ENCODE measurements around the gene MED12L. TPM values are rescaled to one million over a fixed set of nuclear protein-coding genes. Genes with fewer than 3 reads are reported as not detected.

Gene MED12L
- polyA plus RNA-seq, 12 donors, result 5.6 to 13.4 (median 8.3) TPM; not detected in 1

DNA sequence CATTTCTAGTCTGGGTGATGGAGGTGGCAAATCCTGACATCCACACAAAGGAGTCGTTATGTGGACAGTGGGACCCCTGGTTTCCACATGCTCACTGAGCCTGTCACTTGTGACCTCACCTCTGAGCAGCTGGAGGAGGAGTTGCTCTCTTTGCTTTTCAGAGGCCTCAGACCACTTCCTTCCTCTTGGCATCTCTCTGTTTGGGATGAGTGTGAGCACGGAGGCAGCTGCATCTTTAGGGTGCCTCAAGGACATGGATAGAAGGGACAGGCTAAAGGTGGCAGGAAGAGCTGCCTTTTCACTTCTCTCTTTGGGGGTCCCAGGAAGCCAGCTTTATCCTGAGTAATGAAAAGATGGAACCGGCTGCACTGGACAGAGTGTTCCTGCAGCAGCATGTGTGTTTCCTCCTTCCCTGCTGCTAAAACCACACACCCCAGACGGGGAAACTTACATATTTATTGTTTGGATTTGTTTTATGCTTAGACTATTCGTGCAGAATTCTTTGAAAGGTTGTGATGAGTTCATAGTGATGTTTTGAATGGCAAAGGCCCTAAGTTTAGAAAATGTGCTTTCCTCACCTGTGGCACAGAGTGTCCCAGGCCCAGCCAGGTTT lies 85.8 kb downstream of the MED12L start:
- no peak for DNase-seq

DNA sequence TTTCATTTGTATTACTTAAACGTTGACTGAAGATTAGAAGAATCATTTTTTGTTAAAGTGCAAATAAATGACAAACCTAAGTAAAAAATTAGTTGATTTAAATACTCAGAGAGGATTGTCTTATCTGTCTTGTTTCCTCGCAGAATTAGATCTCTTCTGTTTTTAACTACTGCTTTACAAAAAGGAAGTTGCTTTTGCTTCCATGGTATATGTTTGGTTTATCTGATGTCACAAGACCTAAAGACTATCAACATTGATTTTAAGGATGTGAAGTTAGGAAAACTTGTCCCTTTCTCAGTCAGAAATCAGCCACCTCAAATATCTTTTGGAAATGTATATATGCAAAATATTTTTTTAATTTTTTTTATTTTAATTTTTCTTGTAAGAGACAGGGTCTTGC lies 88.9 kb downstream of the MED12L start:
- DNase-seq, result no peak

DNA sequence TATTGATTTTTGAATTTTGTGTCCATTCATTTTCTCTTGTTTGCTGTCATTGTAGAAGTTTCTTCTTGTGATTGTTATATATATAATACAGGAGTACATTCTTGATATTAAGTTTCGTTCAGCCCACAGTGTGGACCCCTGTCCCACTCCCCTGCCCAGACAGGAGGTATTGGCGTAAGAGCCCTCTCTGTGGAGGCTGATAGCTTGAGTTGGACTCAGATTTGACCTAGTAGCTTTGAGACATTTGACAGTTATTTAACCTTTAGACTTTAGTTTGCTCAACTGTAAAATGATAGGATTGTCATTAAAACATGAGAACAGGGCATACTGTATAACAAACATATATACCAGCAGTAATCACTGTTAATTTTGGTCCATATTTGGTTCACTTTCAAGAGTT lies 90.5 kb downstream of the MED12L start:
- no peak for DNase-seq

DNA sequence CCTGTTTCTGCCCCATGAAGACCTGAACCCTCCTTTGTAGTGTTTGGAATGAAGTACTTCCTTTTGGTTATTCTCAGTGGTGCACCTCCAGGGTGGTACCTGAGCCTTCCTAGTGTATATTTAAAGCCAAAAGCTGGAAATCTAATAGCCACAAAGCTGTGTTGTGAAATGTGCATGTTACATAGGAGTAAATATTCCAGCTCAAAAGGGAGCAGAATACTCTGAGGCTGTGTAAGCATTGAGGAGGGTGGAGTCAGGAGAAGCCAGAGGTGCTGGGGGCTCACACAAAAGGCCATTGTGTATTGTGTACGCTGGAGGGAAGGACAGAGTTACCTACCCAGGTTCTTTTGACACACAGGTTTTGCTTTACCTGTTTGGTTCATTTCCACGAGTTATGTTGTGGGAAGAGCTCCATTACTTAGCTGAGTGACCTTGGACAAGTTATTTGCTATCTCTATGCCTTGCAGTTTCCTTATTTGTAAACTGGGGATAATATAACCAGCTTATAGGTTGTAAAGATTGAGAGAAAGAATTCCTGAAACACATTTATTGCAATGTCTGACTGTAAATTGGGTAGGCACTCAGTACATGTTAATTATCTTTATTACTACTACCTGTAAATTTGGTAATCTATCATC lies 92.9 kb downstream of the MED12L start:
- no peak for DNase-seq

DNA sequence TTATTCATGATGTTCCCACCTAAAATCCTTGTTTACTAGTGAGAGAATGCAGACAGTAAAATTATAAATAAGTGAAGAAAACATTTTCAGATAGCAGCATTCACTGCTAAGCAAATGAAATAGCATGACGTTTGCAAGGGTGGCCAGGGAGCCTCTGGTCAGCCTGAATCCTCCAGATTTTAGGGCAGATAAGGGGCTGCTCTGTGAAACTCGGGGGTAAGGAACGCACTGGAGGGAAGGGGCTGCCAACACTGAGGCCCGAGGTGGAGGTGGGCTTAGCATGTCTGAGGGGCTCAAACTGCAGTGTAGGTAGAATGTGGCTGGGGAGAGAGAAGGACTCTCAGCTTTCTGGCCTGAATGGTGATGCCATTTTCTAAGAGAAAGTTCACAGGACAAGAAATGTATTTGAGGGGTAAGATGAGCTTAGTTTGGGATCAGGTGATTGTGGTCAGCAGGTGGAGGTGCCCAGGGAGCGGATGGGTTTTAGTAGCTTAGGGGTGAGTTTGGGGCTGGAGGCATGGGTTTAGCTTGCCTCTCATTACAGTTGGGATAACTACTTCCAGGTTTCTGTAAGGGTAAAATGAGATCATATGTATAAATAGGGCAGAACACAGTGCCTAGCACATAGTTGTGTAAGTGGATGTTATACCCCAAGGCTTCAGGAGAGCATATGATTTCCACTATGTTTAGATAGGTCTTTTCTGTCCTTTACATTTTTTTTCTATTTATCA lies 97.0 kb downstream of the MED12L start:
- DNase-seq, result no peak

DNA sequence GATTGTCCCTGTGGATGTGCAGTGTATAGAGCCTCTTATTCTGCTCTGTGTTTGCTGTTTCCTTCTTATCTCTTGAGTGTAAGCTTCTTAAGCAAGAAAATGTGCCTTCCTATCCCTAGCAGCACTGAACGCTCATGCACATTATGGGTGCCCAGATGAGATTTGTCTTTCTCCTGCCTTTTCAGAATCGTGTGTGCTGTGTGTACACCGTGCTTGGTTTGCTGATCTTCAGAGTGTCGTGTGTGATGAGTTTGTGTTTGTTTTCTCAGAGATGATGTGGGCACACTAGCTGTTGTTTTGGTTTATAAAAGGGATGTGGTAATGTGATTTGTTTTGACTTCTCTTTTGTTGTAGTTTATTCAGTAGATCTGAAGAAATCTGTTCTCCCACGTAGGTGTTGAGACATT lies 97.8 kb downstream of the MED12L start:
- no peak for DNase-seq

DNA sequence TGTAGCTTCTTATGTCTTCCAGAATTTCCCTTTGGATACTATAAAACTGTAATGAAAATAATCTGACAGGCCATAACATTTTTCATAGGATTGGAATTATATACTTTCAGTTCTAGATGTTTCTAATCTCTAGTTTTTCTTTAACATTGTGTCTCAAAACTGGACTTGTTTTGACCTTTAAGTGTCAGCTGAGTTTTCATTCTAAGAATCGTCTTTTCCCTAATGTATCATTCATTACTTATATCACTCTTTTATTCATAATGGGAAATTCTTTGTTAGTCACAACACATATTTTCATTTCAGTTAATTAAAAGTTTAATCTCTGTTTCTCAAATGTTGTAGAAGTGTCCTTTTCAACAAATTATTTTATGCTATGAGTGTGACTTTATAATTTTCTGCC lies 105.6 kb downstream of the MED12L start:
- no peak for DNase-seq

DNA sequence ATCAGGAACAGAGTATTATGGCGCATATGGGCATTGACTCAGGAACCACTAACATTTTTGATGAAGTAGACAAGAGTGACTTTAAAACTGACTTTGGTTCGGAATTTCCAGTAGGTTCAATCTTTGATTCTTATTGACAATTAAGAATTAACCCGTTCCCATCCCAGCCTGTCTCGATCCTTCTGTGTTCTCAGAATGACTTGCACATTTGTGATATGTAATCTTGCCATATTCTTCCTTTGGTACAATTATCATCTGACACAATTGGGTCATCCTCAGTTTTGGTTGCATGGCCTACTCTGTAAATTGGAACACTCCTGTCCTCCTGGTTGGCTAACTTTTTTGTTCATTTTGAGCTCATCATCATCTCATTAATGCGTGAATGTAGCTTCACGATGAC lies 107.1 kb downstream of the MED12L start:
- DNase-seq, result no peak

DNA sequence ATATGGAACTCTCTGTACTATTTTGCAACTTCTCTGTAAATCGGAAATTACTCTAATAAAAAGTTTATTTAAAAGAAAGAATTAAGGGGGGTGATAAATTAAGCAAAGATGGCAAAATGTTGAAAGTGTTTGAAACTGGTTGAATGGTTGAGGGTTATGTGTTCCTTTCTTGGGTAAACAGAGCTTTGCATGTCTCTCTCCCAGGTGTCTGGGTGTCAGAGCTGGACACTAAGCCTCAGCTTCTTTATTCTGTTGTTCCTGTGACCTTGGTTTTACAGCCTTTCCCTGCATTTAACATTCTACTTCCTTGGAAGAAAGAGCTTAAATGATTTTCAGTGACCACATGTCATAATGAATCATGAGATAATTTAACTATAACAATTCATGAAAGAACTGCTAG lies 110.4 kb downstream of the MED12L start:
- DNase-seq, result no peak

DNA sequence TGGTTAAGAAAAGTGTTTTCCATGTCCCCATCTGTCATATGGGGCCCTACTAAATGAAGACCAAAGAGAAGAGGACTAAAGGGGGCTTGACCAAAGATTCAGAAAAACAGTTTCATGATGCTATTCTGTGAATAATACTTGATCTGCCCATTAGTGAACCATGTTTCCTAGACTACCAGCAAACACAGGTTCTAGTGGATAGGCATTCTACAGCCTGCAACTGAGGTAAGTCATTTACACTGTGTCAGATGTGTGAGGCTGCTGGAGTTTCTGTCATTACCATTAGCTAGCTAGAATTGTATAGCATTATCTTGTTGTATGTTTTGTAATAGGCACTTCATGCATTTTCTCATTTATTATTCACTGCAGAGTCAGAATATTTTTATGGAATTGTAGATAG lies 111.0 kb downstream of the MED12L start:
- DNase-seq, result no peak

DNA sequence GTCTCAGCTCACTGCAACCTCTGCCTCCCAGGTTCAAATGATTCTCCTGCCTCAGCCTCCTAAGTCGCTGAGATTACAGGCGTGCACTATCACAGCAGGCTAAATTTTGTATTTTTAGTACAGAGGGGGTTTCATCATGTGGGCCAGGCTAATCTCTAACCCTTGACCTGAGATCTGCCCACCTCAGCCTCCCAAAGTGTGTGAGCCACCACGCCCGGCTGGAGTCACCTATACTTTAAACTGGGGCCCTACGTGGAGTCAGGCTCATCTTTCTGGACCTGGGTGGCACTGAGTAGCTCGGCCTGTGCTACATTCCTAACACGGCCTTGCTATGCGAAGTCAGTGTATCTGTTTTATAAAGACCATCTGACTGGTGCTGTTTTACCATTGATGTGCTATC lies 111.8 kb downstream of the MED12L start:
- no peak for DNase-seq

DNA sequence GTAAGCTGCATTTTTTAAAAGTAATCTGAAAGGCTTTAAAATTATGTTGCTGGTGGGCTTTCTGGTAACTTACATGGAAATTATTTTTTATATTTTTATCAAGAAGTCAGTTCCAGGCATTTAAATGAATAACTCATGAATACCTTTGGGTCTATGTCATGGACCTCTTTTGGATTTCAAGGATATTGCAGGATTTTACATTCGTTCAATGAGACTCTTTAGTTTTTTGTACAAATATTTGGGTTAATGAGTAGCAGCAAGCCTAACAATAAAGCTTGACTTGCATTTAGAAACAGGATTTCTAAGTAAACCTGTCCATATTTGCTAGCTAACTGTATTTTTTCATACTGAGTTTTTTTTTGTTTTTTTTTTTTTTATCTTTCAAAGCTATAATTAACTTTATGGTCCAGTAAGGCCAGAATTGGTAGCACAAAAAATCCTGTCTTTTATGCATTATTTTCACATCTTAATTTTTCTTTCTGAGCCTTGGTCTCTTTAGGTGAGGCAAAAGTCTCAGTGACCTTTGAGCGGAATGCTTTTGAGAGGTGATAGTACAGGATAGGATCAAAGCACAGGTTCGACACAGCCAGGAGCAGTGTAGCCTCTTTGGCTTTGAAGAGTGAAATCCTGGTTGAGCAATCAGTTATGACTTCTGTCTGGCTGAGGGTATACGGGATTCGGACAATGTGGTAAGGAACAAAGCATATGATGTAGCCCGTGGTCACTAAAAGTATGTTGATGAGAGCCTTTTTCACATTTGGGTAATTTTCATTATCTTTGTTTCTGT lies 112.7 kb downstream of the MED12L start:
- no peak for DNase-seq

DNA sequence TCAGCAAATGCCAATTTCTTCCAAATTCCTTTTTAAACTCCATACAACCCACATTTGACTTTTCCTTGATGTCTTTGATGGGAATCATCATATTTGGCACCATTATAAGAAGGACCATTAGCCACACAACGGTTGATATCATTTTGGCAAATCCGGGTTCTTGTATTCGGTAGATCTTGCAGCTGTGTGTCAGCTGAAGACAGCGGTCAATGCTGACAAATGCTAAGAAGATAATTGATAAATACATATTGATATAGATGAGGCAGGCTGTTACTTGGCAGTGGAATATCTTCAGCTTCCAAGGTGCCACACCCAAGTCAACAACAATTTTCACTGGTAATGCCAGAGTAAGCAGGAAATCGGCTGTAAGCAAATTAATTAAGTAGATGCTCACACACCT lies 113.4 kb downstream of the MED12L start:
- no peak for DNase-seq

DNA sequence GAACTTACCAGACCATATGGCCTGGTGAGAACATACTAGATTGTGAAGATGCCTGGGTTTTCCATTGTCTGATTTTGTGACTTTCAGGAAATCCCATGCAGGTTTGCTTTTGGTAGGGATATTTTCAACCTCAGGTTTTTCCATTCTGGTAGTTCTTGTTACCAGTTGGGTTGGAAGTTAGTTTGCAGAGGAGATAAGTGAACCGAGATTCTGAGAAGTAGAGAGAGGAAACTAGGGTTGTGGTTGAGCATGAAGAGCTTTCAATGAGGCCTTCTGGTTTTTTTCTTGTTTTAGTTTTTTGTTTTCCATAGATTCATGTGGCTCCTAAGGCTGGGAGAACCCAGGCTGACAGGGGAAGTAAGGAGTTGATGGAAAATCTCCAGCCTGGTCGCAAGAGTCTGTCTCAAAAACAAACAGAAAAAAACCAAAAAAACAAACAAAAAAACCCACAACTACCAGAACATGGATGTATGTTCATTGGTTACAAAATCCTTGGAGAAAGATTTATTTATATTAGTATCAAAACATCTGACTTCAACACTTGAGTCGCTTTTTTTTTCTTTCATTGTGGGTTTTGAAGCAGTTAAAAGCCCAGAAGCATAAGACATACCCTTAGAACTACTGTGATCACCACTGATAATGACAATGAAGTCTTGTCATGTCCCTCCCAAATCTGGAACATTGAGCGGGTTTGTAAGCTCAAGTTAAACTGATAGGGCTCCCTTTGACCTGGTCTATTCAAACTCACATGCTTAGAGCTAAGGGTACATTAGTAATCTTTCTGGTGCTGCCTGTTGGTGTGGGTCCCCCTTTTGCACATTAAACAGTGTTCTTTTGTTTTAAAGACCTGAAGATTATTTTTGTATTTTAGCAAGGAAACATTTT lies 114.3 kb downstream of the MED12L start:
- DNase-seq, result no peak

DNA sequence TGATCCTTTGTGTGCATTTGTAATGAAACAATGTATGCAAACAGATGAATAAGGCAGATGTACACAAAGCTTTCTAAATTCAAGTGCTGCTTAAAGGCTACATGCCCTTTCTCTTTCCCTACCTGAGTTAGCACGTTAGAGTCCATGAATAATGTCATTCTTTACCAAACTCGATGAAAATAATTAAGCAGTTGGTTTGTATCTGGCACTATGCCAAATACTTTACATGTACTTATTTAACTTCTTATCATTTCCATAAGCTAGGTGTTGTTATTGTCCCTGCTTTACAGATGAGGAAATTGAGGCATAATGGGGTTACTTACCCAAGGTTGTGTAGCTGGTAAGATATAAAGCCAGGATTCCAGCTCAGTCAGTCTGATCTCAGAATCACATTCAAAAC lies 115.1 kb downstream of the MED12L start:
- no peak for DNase-seq

DNA sequence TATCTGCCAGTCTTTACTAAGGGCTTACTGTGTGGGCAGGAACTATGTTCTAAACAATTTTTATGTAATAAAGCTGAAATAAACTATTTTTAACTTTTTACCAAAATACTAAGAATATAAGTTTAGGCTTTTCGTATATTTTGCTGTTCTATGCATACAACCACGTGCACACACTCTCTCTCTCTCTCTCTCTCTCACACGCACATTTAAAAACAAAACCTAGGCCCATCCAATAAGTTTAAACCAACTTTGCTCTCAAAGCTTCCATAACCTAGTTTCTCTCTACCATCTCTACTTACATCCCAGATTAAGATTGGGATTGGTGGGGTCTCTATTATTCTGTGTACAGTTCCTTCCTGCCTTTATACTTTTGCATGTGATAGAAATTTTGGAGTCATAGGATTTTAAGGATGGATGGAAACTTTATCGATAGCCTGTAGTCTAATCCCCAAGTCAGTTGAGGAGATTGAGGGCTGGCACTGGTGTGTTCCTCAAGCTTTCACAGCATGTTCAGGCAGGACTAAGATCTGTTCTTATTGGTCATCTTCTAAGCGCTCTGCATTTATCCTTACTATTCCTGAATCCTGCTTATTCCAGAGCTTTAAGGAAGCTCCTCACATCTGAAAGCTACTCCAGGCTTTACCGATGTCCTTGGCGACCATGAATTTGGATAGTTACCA lies 115.7 kb downstream of the MED12L start:
- no peak for DNase-seq

DNA sequence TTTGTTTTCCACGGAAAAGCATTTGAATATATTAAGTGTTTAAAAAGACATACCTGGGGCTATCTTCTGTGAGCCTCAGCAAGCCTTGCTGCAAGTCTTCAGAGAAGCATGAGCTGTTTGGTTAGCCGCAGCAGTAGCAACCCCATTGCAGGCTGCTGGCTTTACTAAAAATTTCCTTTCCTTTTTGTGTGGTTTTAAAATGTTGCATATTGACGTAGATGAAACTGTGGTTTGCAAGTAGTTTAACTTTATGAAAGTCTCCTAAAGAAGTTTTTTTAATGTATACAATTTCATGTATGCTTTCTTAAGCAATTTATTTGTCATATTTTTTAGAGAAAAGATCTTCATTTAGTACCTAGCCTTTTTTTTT lies 117.6 kb downstream of the MED12L start, which contains the start of gene GPR171:
Gene GPR171, minus strand, starts transcription at position 166 of the 370 bp plus-strand sequence. CDS start 3,830 bp downstream, outside the sequence.
- no peak for DNase-seq

DNA sequence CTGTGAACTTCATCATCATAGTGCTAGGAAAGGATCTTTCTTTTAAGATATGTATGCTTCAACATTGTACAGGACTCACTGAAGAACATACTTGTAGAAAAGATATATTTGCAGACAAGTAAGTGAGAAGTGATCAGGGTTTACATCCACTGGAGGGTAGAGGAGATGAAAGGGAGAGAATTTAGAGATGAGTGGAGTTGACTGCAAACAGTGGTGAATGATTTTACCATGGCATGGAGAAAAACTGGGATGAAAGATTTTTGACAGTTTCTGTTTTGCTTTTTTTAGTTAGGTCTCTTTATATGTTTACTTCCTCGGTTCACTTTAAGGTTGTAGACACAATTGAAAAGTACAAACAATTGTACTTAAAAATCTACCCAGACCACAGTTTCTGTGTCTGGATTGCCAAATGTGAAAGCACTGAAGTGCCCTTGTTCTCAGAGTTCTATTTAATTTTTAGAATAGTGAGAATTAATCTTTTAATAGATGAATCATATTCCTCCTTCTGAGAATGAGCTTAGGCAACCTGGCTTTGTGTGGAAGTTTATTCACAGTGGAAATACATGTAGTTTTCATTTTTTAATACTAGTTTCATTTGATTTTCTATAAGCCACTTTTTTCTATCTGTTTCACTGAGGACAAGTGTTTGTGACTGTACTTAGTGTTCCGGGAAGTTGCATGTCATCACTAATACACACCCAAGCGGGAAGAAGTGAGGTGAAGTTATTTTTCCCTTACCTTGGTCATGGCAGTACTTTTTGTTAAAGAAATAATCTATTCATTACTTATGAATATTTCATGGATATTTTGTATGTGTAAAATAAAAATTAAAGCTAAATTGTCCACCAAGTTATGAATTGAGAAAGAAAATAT lies 119.3 kb downstream of the MED12L start:
- DNase-seq, result no peak

DNA sequence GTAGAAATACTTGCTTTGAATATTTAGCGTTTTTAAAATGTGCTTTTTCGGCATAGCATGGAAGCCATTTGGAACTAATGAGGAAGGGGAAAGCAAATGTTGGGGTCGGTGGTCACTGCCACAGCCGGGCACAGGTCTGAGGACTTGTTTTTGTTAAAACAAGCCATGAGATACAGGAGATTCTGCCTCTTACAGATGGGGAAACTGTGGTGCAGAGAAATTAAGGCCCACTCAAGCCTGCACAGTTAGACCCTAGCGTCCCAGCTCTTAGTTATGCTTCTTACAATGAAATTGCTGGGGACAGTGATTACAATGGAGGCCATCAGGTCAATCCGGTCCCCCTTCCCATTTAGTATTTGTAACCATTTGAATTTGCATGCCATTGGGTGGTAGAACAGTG lies 120.0 kb downstream of the MED12L start:
- no peak for DNase-seq

DNA sequence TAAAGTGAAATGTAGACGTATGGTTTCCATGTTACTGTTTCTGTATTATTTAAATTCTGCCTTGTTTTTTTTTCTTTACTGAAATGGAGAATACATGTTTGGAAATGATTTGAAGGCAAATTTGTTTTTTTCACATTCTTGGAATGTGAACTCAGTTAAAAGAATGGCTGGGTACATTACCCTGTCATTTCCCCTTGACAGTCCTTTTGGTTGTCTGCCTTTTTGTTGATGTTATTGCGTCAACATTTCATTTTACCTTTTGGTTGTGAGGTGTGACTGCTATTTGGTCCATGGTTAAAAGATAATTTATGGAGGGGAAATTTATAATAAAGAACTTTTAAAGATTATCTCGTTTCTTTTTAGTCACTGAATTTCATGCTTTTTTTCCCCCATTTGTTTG lies 120.7 kb downstream of the MED12L start:
- no peak for DNase-seq

Data from muscle of arm (tissue), 12 donors.